HG02938 (cell line): ENCODE data around the gene OR2W1.

Experiments
- ATAC-seq: cut with Tn5 transposase; IDR thresholded peaks from one replicate; pipeline ENCODE4 v1.9.1; 2021; ENCODE audit warnings: mild to moderate bottlenecking, moderate library complexity; ENCODE audit not compliant: unreplicated experiment

OR2W1 gene

GRCh38 chr6:29005183-29005885 is 39.6 kb downstream of the OR2W1 start, which contains the start of gene ZNF311:
Gene ZNF311, minus strand, starts transcription at chr6:29005315. Its CDS starts 1,361 bp downstream, at chr6:29003954.
- ATAC-seq, result no peak

GRCh38 chr6:28996844-28997510 is 48.0 kb downstream of the OR2W1 start:
- ATAC-seq, result no peak

GRCh38 chr6:28995093-28995650 is 49.8 kb downstream of the OR2W1 start:
- no peak for ATAC-seq
